HCT116 (cell line): ENCODE measurements around the gene TENM4.

Experiments
- ATF3 ChIP-seq: IDR thresholded peaks from 2 replicates; pipeline ENCODE4 v1.6.1; 2012
- CEBPB ChIP-seq: IDR thresholded peaks from 2 replicates; pipeline ENCODE4 v1.6.1; 2012; ENCODE audit warnings: low read depth
- CTCF ChIP-seq, 3 experiments: fragments of 200-600 bp in 1 of 3; sonication (generic) in 1 of 3; IDR thresholded peaks in 2 of 3; conservative IDR thresholded peaks in 1 of 3; 2 replicates each; pipeline ENCODE4 v1.5.1; 2012 to 2017; ENCODE audit warnings: low read depth in 2 of 3, low read length in 2 of 3, antibody characterized with exemption in 1 of 3, borderline replicate concordance in 1 of 3, control low read depth in 1 of 3, mild to moderate bottlenecking in 1 of 3, mixed read lengths in 1 of 3, mixed run types in 1 of 3, moderate library complexity in 1 of 3; ENCODE audit not compliant: insufficient read depth in 1 of 3
- EZH2 ChIP-seq: fragments of 200-600 bp; sonication (generic); IDR thresholded peaks from 2 replicates; pipeline ENCODE4 v1.6.1; 2017; ENCODE audit warnings: antibody characterized with exemption, mixed run types
- EZH2phosphoT487 ChIP-seq: fragments of 200-600 bp; IDR thresholded peaks from 2 replicates; pipeline ENCODE4 v1.6.1; 2018; ENCODE audit warnings: antibody characterized with exemption, borderline replicate concordance
- MAX ChIP-seq: IDR thresholded peaks from 2 replicates; pipeline ENCODE4 v1.6.1; 2012
- POLR2A ChIP-seq: IDR thresholded peaks from 2 replicates; pipeline ENCODE4 v1.7.0; 2011; ENCODE audit warnings: borderline replicate concordance; ENCODE audit not compliant: insufficient read depth, insufficient read length; ENCODE audit errors: extremely low read depth
- POLR2AphosphoS5 ChIP-seq: IDR thresholded peaks from 2 replicates; pipeline ENCODE4 v1.6.1; 2011; ENCODE audit warnings: mild to moderate bottlenecking, low read depth, low read length, moderate library complexity
- RAD21 ChIP-seq: IDR thresholded peaks from 2 replicates; pipeline ENCODE4 v1.6.1; 2012; ENCODE audit warnings: low read depth, mild to moderate bottlenecking
- TCF7L2 ChIP-seq: IDR thresholded peaks from 2 replicates; pipeline ENCODE4 v1.7.0; 2011; ENCODE audit warnings: borderline replicate concordance, inconsistent platforms; ENCODE audit not compliant: insufficient read depth, insufficient read length; ENCODE audit errors: extremely low read depth
- YY1 ChIP-seq: IDR thresholded peaks from 2 replicates; pipeline ENCODE4 v1.6.1; 2011; ENCODE audit warnings: low read length, low read depth, moderate library complexity, mild to moderate bottlenecking; ENCODE audit not compliant: insufficient replicate concordance; ENCODE audit errors: extremely low read depth
- ZNF274 ChIP-seq: fragments of 200-500 bp; sonication (Bioruptor generic); IDR thresholded peaks from 2 replicates; pipeline ENCODE4 v1.6.1; 2014; ENCODE audit warnings: mild to moderate bottlenecking, low read depth, low read length, inconsistent platforms

GRCh38 chr11:79195209-79195608 lies 245.6 kb downstream of the TENM4 start:
- TF ChIP-seq YY1 = no peak
- no peak for TF ChIP-seq EZH2
- no peak for TF ChIP-seq POLR2A
- no peak for TF ChIP-seq CTCF (IDR thresholded peaks at IDR 0.05 in 2 of 3, conservative IDR thresholded peaks at IDR 0.05 in 1 of 3; ENCODE audit: borderline replicate concordance in 1 of 3, insufficient read depth in 1 of 3, low read depth in 2 of 3, low read length in 2 of 3)
- no peak for TF ChIP-seq TCF7L2
- TF ChIP-seq MAX = no peak
- no peak for TF ChIP-seq POLR2AphosphoS5
- no peak for TF ChIP-seq CEBPB
- no peak for TF ChIP-seq ATF3
- no peak for TF ChIP-seq EZH2phosphoT487
- no peak for TF ChIP-seq ZNF274
- no peak for TF ChIP-seq RAD21
